Occipital lobe (tissue), 2 donors: ENCODE data around the gene DGCR8. TPM values are rescaled to one million over a fixed set of nuclear protein-coding genes. Genes with fewer than 3 reads are reported as not detected.

Experiments used
- DNase-seq: peaks from one replicate; lab custom pipeline; 2025; lab: John Stamatoyannopoulos, UW
- total RNA-seq: library from RNA; depleted of rRNA; stranded (reverse); fragments of >200 nt; gene quantifications from one replicate; pipeline ENCODE4 v1.2.3, GENCODE V29; 2014

Gene DGCR8
- total RNA-seq, 1 donor from 2014 or later = 37.0 TPM

GRCh38 chr22:20109411-20110358 lies 29.6 kb downstream of the DGCR8 start:
- no peak for DNase-seq

GRCh38 chr22:20110359-20110985 lies 30.4 kb downstream of the DGCR8 start:
- no peak for DNase-seq

- no peak for DNase-seq
Observed at GRCh38 chr22:20111045-20111688, 31.1 kb downstream of the DGCR8 start.

GRCh38 chr22:20111689-20112622 lies 31.9 kb downstream of the DGCR8 start:
- DNase-seq = no peak

- DNase-seq = no peak
Observed at GRCh38 chr22:20112623-20113511, 32.8 kb downstream of the DGCR8 start.

- no peak for DNase-seq
Observed at GRCh38 chr22:20113551-20114310, 33.7 kb downstream of the DGCR8 start.

GRCh38 chr22:20114506-20115475 lies 34.8 kb downstream of the DGCR8 start:
- DNase-seq = no peak

GRCh38 chr22:20115691-20116375 lies 35.8 kb downstream of the DGCR8 start, which contains the start of gene RANBP1:
TSS of gene RANBP1 (plus strand) at chr22:20116104. CDS start at chr22:20116185, 81 bp downstream.
- DNase-seq = no peak

- no peak for DNase-seq
Observed at GRCh38 chr22:20116376-20116950, 36.4 kb downstream of the DGCR8 start.

GRCh38 chr22:20116951-20117632 lies 37.1 kb downstream of the DGCR8 start, which contains the start of gene TRMT2A:
TSS of gene TRMT2A (minus strand) at chr22:20117226. CDS start at chr22:20116906, 320 bp downstream.
- DNase-seq = peak; percentile 95

- DNase-seq = no peak
Observed at GRCh38 chr22:20117633-20118299, 37.7 kb downstream of the DGCR8 start.

GRCh38 chr22:20118300-20119020 lies 38.4 kb downstream of the DGCR8 start:
- no peak for DNase-seq

- no peak for DNase-seq
Observed at GRCh38 chr22:20121856-20122415, 41.9 kb downstream of the DGCR8 start.

- no peak for DNase-seq
Observed at GRCh38 chr22:20123366-20124082, 43.5 kb downstream of the DGCR8 start.
